DMS153 treated with DMSO at 0.1 percent for 48 hours (cell line): ENCODE results near the gene GADL1.

ENCODE experiments used
- DNase-seq: peaks from one replicate; lab custom pipeline; 2025; ENCODE audit not compliant: unreplicated experiment; lab: John Stamatoyannopoulos, UW

Gene GADL1

DNA sequence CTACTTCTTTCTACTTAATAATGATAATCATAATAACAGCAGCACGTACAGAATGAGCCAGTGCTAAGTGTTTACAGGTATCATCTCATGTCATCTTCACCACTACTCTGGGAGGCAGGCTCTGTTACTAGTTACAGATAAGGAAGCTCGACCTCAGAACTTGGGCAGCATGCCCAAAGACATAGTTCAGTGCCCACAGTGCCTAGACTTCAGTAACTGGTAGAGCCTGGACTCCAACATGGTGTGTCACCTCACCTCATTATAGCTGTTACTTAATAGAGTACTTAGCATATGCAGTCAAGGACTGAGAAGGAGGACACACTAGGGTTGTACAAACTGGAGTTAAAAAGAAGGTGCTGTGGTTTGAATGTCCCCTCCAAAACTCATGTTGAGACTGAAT, 7.6 kb downstream of the GADL1 start:
- no peak for DNase-seq

- DNase-seq: no peak
These were observed 15.6 kb downstream of the GADL1 start for GRCh38 chr3:30878862-30879261.

DNA sequence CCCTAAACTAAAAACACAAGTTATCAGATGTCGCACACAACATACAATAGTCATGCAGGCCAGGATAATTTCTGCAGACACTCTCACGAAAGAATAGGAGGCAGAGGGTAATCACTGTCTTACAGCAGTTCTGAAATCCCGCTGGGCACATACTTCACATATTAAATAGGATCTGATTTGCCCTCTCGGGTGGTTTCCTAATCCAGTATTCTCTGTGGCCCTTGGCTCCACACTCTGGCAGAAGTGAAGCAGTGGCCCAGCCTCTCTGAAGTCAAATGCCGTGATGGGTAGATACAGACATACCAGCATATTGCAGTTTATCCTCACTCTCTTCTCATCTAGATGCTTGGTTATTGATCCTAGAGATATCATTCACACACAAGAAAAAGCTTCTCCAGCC, 19.0 kb downstream of the GADL1 start:
- DNase-seq: no peak

- no peak for DNase-seq
These were observed 20.8 kb downstream of the GADL1 start for GRCh38 chr3:30873671-30874070.

DNA sequence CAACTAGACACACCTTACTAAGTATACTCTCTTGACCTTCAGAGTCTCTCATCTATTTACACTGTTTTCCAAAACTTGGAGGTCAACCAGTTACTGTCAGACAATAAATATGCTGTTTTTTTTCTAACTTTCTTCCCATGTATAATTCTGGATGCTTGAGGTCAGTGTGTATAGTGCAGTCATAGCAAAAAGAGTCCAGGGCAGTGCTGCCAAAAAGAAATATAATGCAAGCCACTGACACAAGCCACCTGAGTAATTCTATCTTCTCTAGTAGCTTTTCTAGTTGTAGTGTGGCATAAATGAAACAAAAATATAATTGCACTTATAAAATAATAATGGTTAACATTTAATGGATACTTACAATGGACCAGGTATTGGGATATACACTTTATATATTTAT, 21.6 kb downstream of the GADL1 start:
- no peak for DNase-seq

DNA sequence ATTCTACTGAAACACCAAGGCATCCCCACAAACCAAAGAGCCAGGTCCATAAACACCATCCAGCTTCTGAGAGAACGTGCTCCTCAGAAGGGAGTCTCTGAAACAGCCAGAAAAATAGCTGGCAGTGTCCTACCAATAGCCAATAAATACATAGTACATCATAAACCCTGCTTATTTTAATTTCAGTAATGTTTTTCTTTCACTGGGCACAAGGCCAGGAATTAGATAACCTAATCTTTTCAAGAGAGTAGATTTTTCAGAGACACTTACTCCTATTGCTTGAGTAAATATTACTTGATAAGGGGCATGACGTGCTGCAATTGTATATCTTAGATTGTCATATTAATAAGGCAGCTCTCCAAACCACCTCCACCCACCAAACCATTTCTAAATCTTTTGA, 22.7 kb downstream of the GADL1 start:
- DNase-seq: no peak

- DNase-seq: no peak
These were observed 29.6 kb downstream of the GADL1 start for GRCh38 chr3:30864836-30865235.

DNA sequence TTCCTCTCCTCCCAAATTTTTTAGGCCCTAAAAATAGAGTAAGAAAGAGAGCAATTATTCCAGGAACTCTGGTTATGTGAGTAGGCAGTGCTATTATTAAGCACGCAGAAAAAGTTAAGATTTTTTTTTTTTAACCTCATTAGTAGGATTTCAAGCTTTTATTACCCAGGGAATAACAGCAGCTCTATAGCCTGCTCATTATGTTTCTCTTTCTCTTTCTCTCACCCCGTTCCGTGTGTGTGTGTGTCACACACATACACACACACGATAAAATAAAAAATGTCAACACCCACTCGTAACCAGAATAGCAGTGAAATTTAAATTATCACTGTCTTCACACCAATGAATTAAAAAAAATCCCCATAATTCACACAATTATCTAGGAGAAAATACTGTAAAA, 30.3 kb downstream of the GADL1 start:
- DNase-seq: no peak

GRCh38 chr3:30862004-30862403, 32.5 kb downstream of the GADL1 start:
- no peak for DNase-seq

GRCh38 chr3:30858894-30859389, 35.5 kb downstream of the GADL1 start:
- no peak for DNase-seq

DNA sequence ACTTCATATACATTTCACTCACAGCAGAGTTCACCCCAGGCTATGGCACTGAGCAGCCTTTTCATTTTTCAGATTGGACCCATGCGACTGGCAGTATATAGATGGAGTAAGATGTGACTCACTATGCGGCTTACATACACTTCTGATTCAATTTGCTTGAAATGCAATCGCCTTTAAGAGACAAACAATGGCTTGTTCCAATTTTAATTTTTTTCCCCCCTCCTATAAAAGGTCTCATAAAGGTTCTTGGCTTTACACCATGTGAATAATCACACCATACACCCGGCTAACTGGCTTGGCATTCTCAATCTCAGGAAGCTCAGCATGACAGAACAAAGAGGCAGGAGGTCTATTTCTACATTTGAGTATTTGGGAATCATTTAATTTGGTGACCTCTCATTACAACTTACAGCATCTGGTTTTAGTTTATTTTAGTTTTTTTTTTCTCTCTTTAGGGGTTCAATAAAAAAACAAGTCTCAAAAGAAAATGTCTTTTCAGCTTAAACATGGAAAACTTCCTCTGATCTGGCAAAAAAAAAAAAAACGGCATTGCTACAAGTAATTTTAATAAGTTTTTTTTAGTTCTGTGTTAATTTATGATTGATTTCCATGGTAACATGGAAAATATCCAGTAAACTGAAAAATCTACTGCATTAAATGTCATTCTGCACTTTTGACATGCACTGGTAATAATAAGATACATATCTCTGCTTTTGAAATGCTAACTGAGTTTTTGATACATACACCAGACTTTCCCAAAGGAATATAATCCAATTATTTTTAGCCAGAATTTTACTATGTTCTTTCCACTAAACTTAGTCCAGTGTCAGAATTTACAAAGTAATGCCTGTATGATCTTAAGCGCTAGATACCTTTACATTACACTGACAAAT, 38.8 kb downstream of the GADL1 start:
- no peak for DNase-seq

GRCh38 chr3:30852833-30853232, 41.6 kb downstream of the GADL1 start:
- no peak for DNase-seq

DNA sequence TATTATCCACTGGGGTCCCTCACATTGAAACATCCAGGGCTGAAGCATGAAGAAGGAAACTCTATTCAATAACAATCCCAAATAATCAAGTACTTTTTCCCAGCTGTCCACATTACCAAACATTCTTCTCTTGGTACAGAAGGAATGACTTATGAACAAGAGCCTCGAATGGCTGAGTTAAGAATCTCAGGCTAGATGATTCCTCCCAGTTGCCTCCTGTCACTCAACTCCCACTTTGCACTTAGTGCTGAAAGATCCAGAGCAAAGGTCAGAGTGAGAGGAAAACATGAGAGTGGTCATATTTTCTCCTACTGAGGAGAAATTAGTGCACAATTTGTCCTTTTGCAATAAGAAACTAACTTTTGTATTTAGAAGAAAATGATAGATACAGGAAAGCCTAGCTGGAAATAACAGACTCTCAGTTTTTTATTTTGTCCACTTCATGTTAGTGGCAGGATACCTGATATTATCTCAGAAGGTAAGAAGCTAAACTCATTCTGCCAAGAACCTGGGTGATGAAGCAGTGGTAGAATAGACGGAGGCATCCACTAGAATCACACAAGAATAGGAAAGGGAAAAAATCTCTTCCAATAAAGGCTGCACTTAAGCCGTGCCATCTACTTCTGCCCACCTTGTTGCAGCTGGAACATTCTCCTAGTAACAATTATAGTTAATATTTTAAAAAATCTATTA, 46.2 kb downstream of the GADL1 start:
- no peak for DNase-seq

- DNase-seq: no peak
These were observed 46.9 kb downstream of the GADL1 start for GRCh38 chr3:30847592-30847991.

- DNase-seq: no peak
These were observed 48.9 kb downstream of the GADL1 start for GRCh38 chr3:30845606-30846005.

- DNase-seq: no peak
These were observed 50.6 kb downstream of the GADL1 start for GRCh38 chr3:30843877-30844276.

- DNase-seq: no peak
These were observed 58.3 kb downstream of the GADL1 start for GRCh38 chr3:30836141-30836540.

DNA sequence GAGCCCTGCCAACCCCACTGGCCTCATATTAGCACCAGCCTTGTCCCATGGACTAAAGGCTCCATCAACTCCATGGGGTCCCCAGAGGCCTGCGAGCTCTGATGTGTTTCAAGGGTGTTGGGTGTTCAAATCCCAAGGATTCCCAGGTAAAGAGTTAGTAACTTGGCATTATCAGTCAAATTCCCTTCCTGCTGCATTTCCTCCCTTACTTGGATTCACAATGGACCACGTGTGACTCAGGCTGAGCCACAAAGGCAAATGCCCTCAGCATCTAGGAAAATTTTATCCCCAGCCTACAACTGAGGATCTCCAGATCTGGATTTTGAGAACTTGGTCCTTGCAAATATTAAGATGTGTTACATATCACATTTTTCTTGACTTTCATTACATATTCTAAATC, 58.8 kb downstream of the GADL1 start:
- DNase-seq: no peak

DNA sequence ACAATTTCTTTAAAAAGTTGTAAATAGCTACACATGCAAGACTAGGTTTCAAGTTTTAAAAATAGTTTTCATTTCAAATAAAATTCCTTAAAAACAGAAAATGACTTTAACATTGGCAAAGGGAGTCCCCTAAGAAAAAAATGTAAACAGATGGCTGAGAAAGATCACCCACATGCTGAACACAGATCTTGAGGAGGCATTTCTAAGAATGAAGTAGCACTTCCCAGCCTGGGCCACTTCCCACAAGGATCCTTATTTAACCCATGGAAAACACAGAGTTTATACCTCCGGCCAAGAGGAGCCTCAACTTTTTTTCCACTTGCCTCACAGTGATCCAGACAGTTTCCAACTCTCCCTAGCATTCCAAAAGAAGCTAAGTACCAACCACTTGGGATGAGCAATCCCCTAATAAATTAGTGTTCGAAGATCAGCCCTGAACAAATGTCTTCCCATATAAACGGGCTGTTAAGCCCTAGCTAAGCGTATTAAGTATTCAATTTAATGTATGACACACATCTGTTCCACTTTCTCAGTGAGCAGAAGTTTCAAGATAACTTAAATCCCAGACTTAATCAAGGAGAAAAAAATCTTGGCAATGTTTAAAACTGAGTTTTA, 61.4 kb downstream of the GADL1 start:
- no peak for DNase-seq

DNA sequence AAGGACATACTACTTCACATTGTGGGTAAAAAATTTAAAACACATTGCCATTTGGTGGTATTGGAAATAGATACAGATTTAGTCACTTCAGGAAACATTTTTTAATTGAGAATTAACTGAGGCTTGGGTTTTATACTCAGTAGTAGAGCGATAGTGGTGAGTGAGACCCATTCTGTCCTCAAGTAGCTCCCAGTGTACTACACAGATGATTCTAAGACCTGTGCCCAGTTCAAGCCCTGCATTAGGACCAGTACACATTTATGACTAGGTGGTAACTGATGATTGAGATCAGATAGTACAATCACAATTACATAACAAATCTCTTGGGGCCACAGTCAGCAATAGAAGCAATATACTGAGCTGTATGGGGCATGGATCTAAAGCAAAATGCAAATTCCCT, 67.4 kb downstream of the GADL1 start:
- DNase-seq: no peak

- DNase-seq: no peak
These were observed 67.9 kb downstream of the GADL1 start for GRCh38 chr3:30826531-30826942.
